ENCODE results near the gene TRAPPC2L.

DNA sequence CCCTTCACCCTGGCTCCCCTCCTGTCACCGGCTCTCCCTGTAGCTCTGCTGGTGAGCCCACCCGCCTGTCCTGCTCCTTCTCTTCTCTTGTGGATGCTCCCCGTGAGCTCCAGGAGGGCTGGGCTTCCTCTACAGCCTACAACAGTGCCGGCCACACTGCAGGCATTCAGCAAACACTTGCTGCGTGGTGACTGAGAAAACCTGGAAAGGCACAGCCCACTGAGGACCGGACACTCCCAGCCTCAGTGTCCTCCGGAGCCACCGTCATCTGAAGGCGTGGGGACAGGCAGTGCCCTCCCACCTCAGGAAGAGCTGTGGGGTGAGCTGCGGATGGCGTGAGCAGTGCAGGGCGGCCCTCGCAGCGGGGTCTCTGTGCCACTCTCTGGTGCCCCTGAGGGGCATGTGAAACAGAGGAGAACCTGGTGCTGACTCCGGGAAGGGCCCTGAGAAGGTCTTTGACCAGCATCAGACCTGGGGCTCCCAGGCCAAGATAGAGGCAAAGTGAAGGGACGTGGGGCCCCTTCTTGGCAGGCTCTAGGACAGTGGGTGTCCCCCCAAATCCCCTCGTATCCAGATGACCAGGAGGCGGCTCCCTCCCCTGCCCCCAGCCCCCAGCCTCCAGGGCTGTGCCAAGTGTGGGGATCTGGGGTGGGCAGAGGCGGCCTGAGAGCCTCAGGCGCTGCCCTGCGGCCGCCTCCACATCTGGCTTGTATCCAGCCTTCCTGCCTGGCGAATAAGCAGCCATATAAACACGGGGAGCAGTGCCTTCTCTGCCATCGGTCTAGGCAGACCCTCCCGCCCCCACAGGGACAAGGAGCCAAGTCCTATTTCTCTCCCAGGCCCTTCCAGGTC is 53.6 kb downstream of the TRAPPC2L start:
- no peak for TF ChIP-seq SIN3A (IDR thresholded peaks at IDR 0.05; ENCODE audit: borderline replicate concordance, insufficient read depth, low read length)
- TF ChIP-seq, protein P1, sequence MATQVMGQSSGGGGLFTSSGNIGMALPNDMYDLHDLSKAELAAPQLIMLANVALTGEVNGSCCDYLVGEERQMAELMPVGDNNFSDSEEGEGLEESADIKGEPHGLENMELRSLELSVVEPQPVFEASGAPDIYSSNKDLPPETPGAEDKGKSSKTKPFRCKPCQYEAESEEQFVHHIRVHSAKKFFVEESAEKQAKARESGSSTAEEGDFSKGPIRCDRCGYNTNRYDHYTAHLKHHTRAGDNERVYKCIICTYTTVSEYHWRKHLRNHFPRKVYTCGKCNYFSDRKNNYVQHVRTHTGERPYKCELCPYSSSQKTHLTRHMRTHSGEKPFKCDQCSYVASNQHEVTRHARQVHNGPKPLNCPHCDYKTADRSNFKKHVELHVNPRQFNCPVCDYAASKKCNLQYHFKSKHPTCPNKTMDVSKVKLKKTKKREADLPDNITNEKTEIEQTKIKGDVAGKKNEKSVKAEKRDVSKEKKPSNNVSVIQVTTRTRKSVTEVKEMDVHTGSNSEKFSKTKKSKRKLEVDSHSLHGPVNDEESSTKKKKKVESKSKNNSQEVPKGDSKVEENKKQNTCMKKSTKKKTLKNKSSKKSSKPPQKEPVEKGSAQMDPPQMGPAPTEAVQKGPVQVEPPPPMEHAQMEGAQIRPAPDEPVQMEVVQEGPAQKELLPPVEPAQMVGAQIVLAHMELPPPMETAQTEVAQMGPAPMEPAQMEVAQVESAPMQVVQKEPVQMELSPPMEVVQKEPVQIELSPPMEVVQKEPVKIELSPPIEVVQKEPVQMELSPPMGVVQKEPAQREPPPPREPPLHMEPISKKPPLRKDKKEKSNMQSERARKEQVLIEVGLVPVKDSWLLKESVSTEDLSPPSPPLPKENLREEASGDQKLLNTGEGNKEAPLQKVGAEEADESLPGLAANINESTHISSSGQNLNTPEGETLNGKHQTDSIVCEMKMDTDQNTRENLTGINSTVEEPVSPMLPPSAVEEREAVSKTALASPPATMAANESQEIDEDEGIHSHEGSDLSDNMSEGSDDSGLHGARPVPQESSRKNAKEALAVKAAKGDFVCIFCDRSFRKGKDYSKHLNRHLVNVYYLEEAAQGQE (IDR thresholded peaks at IDR 0.05; ENCODE audit: insufficient read depth in 1 of 2, low read depth in 2 of 2, low read length in 2 of 2): no peak
